ENCODE measurements around the gene AGBL4.

- TF ChIP-seq CTCF (IDR thresholded peaks at IDR 0.05; ENCODE audit: low read length) (no peak), EZH2 (IDR thresholded peaks at IDR 0.05; ENCODE audit: borderline replicate concordance, low read length) (no peak)
Measured at GRCh38 chr1:48695161-48695560, 1328.6 kb downstream of the AGBL4 start.

Measured in OCI-LY1 (cell line).